Esophagus muscularis mucosa (tissue), 4 donors: ENCODE results near the gene PNPLA1. TPM values are rescaled to one million over a fixed set of nuclear protein-coding genes. Genes with fewer than 3 reads are reported as not detected.

Experiments
- DNase-seq: peaks from one replicate; pipeline ENCODE4 v3.0.0-alpha.2; 2017; ENCODE audit errors: extremely low spot score
- H3K27ac ChIP-seq, 4 donors: fragments of 200-600 bp; sonication (generic); replicated peaks in 1 of 4; 1 replicate in 3 of 4; 2 replicates in 1 of 4; pipeline ENCODE4 v1.5.1; 2016 to 2019; ENCODE audit warnings: mild to moderate bottlenecking in 1 of 4
- H3K27me3 ChIP-seq, 4 donors: fragments of 200-600 bp; sonication (generic); one replicate each; pipeline versions ENCODE4 v1.5.1 to v1.6.0; 2016 to 2019
- H3K36me3 ChIP-seq, 4 donors: fragments of 200-600 bp; sonication (generic); one replicate each; pipeline ENCODE4 v1.5.1; 2016 to 2019
- H3K4me1 ChIP-seq, 4 donors: fragments of 200-600 bp; sonication (generic); one replicate each; pipeline ENCODE4 v1.5.1; 2016 to 2019
- H3K4me3 ChIP-seq, 4 donors: fragments of 200-600 bp; sonication (generic); 1 replicate in 2 of 4; 2 replicates in 2 of 4; pipeline ENCODE4 v1.5.1; 2016 to 2019; ENCODE audit warnings: mild to moderate bottlenecking in 4 of 4, moderate library complexity in 1 of 4
- H3K9me3 ChIP-seq, 4 donors: fragments of 200-600 bp; sonication (generic); 1 replicate in 3 of 4; 2 replicates in 1 of 4; pipeline ENCODE4 v1.5.1; 2016 to 2019
- CTCF ChIP-seq, 3 experiments: fragments of 200-600 bp in 2 of 3; fragments of 450-650 bp in 1 of 3; sonication (generic) in 2 of 3; IDR thresholded peaks; one replicate each; pipeline ENCODE4 v1.5.1; 2017 to 2019; ENCODE audit warnings: antibody characterized with exemption in 3 of 3, mild to moderate bottlenecking in 2 of 3, moderate library complexity in 1 of 3
- EP300 ChIP-seq: sonication (generic); formaldehyde crosslinking; IDR thresholded peaks from one replicate; pipeline ENCODE4 v1.6.1; 2017; ENCODE audit warnings: antibody characterized with exemption
- POLR2A ChIP-seq: fragments of 450-650 bp; IDR thresholded peaks from one replicate; pipeline ENCODE4 v1.6.1; 2017; ENCODE audit warnings: antibody characterized with exemption, moderate library complexity, mild to moderate bottlenecking, low read depth
- POLR2AphosphoS5 ChIP-seq, 2 donors: sonication (generic); formaldehyde crosslinking; IDR thresholded peaks; one replicate each; pipeline ENCODE4 v1.6.1; 2017; ENCODE audit warnings: antibody characterized with exemption in 2 of 2
- WGBS: methylation state at CpG from one replicate; pipeline ENCODE4 v1.1.5; 2018; 5-methylcytosine and 5-hydroxymethylcytosine counted together
- intact Hi-C: fragments of 100-400 bp; cut with DNase I; formaldehyde crosslinking; loops from one replicate; pipeline ENCODE4 v1.15.1; 2023
- total RNA-seq, 4 donors: library from RNA; depleted of rRNA; stranded (reverse); fragments of >200 nt; gene quantifications; one replicate each; pipeline versions ENCODE4 v1.1.0 to v1.2.1, GENCODE V29; 2016

Gene PNPLA1, protein sequence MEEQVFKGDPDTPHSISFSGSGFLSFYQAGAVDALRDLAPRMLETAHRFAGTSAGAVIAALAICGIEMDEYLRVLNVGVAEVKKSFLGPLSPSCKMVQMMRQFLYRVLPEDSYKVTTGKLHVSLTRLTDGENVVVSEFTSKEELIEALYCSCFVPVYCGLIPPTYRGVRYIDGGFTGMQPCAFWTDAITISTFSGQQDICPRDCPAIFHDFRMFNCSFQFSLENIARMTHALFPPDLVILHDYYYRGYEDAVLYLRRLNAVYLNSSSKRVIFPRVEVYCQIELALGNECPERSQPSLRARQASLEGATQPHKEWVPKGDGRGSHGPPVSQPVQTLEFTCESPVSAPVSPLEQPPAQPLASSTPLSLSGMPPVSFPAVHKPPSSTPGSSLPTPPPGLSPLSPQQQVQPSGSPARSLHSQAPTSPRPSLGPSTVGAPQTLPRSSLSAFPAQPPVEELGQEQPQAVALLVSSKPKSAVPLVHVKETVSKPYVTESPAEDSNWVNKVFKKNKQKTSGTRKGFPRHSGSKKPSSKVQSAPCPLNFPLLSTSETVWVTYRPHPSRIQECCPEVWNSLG
- total RNA-seq: under 1 TPM in 1 of 4 donors, not detected in 3; 0.33 TPM

DNA sequence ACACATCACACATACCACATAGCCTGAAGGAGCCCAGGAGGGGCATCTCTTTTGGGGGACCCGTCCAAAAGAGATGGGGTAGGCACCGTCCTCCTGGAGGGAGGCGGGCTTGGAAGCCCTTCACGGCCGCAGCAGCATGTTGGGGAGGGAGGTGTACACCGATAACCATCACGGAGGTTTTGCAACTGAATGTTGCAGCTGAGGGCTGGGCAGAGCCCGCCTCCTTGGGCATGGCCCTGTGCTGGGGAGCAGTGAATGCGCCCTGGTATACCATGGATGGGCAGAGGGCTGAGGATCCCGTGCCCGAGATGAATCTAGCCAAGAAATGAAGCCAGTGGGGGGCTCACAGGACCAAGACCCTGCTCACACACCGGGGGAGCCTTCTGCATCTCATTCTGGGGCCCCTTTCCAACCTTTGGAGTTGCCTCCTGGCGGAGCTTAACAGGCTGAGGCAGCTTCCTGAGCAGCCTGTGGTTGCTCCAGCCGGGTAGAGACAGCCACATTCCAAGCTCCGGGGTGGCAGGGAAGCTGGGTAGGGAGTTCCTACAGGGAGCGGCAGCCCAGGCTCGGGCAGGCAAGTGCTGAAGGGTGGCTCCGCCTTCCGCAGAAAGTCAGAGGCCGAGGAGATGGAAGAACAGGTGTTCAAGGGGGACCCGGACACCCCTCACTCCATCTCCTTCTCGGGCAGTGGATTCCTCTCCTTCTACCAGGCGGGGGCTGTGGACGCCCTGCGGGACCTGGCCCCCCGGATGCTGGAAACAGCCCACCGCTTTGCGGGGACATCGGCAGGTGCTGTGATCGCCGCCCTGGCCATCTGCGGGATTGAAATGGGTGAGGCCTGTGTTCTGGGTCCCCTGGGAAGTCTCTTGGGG is at the start of gene PNPLA1:
Gene PNPLA1, plus strand, starts transcription at position 227 of the 872 bp plus-strand sequence. Its CDS starts 400 bp downstream, at position 627.
- peaks cover 0 to 30% (median 0%) of the 10 kb centered on the region in 4 donors for H3K27me3 ChIP-seq
- no peak within 1 kb of the TSS for H3K27ac ChIP-seq
- no peak for DNase-seq
- intact Hi-C loops: no loop called here
- H3K4me3 ChIP-seq: no peak within 1 kb of the TSS
- peaks cover 0 to 8% (median 3%) of the 10 kb centered on the region in 4 donors for H3K4me1 ChIP-seq
- WGBS: 79% methylated on average over 27 of the region's 32 CpGs
- no peaks in the 10 kb centered on the region for H3K36me3 ChIP-seq
- H3K9me3 ChIP-seq: peaks cover 0 to 12% (median 9%) of the 10 kb centered on the region in 4 donors
- TF ChIP-seq EP300 (no peak), POLR2A (no peak), CTCF (IDR thresholded peaks at IDR 0.05) (no peak), POLR2AphosphoS5 (IDR thresholded peaks at IDR 0.05) (no peak)

DNA sequence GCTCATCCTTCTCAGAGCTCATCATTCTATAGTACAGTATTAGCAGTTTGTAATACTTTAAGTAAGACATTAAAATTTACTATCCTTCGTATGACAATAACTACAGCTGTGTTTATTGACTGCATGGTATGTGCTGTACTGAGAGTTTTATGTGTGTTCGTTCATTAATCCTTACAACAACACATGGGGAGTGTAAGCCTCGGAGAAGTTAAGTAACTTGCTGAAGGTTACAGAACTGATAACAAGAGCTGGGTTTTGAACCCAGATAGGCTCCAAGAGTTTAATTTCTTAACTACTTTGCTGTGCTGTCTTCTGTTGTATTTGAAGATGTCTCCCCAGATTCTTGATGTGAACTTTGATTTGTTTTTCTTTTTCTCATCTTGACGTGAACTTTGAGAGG is 49.6 kb upstream of the PNPLA1 start:
- no peaks in the 10 kb centered on the region for H3K27me3 ChIP-seq
- no peaks in the 10 kb centered on the region for H3K4me1 ChIP-seq
- no peak overlapping the region for H3K27ac ChIP-seq
- DNase-seq: no peak
- TF ChIP-seq POLR2AphosphoS5 (IDR thresholded peaks at IDR 0.05): no peak
- no peak for TF ChIP-seq POLR2A
- TF ChIP-seq CTCF (IDR thresholded peaks at IDR 0.05): no peak
- TF ChIP-seq EP300: no peak
- 86% methylated on average over 4 of the region's 4 CpGs for WGBS
- H3K36me3 ChIP-seq: peaks cover 44 to 93% (median 85%) of the 10 kb centered on the region in 4 donors
- no peak overlapping the region for H3K4me3 ChIP-seq
- intact Hi-C loops: no loop called here
- no peaks in the 10 kb centered on the region for H3K9me3 ChIP-seq

DNA sequence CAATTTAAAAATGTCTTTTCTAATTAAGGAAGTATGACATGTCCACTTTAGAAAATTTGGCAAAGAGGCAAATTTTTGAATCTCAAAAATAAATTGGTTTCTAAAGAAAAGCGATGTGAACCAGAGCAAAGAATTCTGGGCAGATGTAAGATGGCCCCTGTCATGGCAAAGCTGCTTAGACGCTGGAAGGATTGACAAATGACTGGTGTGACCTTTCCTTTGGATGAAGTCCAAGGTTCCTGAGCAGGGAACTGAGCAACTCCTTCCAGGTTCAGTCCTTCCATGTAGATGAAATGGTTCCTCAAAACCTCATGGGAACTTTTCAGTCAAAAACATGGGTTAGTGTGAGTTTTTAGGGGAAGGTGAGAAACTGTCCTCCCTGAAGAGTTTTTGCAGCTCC is 48.2 kb upstream of the PNPLA1 start:
- DNase-seq: no peak
- peaks cover 50 to 92% (median 80%) of the 10 kb centered on the region in 4 donors for H3K36me3 ChIP-seq
- no peaks in the 10 kb centered on the region for H3K4me1 ChIP-seq

DNA sequence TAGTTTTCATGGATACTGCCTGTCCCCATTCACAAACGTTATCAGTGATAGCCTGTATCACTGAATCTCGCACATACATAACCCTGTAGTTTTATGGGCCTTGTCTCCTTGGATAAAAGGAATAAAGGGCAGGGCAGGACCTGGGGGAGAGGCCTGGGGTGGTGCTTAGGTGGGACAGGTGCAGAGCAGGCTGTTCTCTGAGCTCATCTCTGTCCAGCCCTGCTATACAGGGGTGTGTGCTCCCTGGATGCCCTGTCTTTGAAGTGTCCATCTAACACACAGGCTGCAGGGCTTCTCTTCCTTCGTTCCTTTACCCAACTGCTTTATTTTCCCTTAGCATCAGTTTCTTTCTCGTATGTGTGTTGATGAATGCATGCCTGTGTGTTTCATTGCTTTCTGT is 46.9 kb upstream of the PNPLA1 start:
- TF ChIP-seq POLR2A (no peak), POLR2AphosphoS5 (IDR thresholded peaks at IDR 0.05) (no peak), EP300 (no peak), CTCF (IDR thresholded peaks at IDR 0.05) (no peak)
- no peaks in the 10 kb centered on the region for H3K27me3 ChIP-seq
- DNase-seq: no peak
- intact Hi-C loops: no loop called here
- H3K4me3 ChIP-seq: no peak overlapping the region
- WGBS: 80% methylated on average over 4 of the region's 4 CpGs
- no peak overlapping the region for H3K27ac ChIP-seq
- H3K9me3 ChIP-seq: no peaks in the 10 kb centered on the region
- peaks cover 46 to 91% (median 79%) of the 10 kb centered on the region in 4 donors for H3K36me3 ChIP-seq
- H3K4me1 ChIP-seq: no peaks in the 10 kb centered on the region

More for the DNA sequence above, 48.2 kb upstream of the PNPLA1 start:
- intact Hi-C loops: no loop called here
- Histone ChIP-seq H3K27ac (no peak overlapping the region), H3K9me3 (no peaks in the 10 kb centered on the region), H3K4me3 (no peak overlapping the region), H3K27me3 (no peaks in the 10 kb centered on the region)
- 57% methylated on average over 2 of the region's 2 CpGs for WGBS
- no peak for TF ChIP-seq EP300
- no peak for TF ChIP-seq POLR2A
- TF ChIP-seq POLR2AphosphoS5 (IDR thresholded peaks at IDR 0.05): no peak
- no peak for TF ChIP-seq CTCF (IDR thresholded peaks at IDR 0.05)
